Endodermal cell (in vitro differentiated cells): ENCODE data around the gene KHDC1. TPM values are rescaled to one million over a fixed set of nuclear protein-coding genes. Genes with fewer than 3 reads are reported as not detected.
"Not testable (repeated sequence)": the region's sequence is repeated elsewhere in the genome, so short reads cannot be mapped to it uniquely, and the experiment has no call there.

Experiments
- DNase-seq: peaks from one replicate; pipeline ENCODE4 v3.0.0-alpha.2; 2017
- H3K27ac ChIP-seq: 2 replicates; pipeline ENCODE4 v1.5.1; 2013; ENCODE audit warnings: mild to moderate bottlenecking, low read depth, low read length, moderate library complexity
- H3K27me3 ChIP-seq: 2 replicates; pipeline ENCODE4 v1.6.1; 2013; ENCODE audit warnings: mild to moderate bottlenecking, low read length, moderate library complexity; ENCODE audit not compliant: insufficient read depth, control insufficient read depth, poor library complexity, severe bottlenecking
- H3K36me3 ChIP-seq: 2 replicates; pipeline ENCODE4 v1.7.0; 2013; ENCODE audit warnings: mild to moderate bottlenecking, low read length, moderate library complexity; ENCODE audit not compliant: control insufficient read depth, insufficient read depth
- H3K4me1 ChIP-seq: one replicate; pipeline ENCODE4 v1.7.0; 2013; ENCODE audit warnings: low read length; ENCODE audit not compliant: control insufficient read depth, insufficient read depth
- H3K4me3 ChIP-seq: 2 replicates; pipeline ENCODE4 v1.5.1; 2013; ENCODE audit warnings: mild to moderate bottlenecking, low read length, moderate library complexity
- H3K9ac ChIP-seq: 2 replicates; pipeline ENCODE4 v1.6.1; 2013; ENCODE audit warnings: mild to moderate bottlenecking, low read length, moderate library complexity; ENCODE audit not compliant: poor library complexity, severe bottlenecking; ENCODE audit errors: extremely low read depth
- H3K9me3 ChIP-seq: 2 replicates; pipeline ENCODE4 v1.6.1; 2013; ENCODE audit warnings: mild to moderate bottlenecking, low read length, moderate library complexity; ENCODE audit not compliant: control insufficient read depth
- H3K27ac Mint-ChIP-seq: 2 replicates; pipeline ENCODE4 v1.8.0; 2020; ENCODE audit warnings: mixed read lengths
- H3K27me3 Mint-ChIP-seq: 2 replicates; pipeline ENCODE4 v1.8.0; 2021; ENCODE audit warnings: mild to moderate bottlenecking, mixed read lengths; ENCODE audit not compliant: insufficient read depth
- H3K36me3 Mint-ChIP-seq: 2 replicates; pipeline ENCODE4 v1.8.0; 2020; ENCODE audit warnings: low read depth, mixed read lengths
- H3K4me1 Mint-ChIP-seq: 2 replicates; pipeline ENCODE4 v1.8.0; 2020; ENCODE audit warnings: mixed read lengths
- H3K4me3 Mint-ChIP-seq: 2 replicates; pipeline ENCODE4 v1.8.0; 2020; ENCODE audit warnings: mild to moderate bottlenecking, moderate library complexity, mixed read lengths
- H3K9me3 Mint-ChIP-seq: 2 replicates; pipeline ENCODE4 v1.8.0; 2020; ENCODE audit warnings: mild to moderate bottlenecking, mixed read lengths
- CTCF ChIP-seq: fragments of 200-600 bp; sonication (generic); conservative IDR thresholded peaks from 2 replicates; pipeline ENCODE4 v1.5.0; 2021; ENCODE audit warnings: antibody characterized with exemption, mild to moderate bottlenecking
- WGBS, 2 experiments: methylation state at CpG; one replicate each; pipeline versions ENCODE4 v1.1.5 to v1.1.7; 2013; ENCODE audit warnings: missing lambda C conversion rate in 2 of 2, mixed read lengths in 1 of 2; ENCODE audit not compliant: insufficient coverage in 1 of 2, insufficient read length in 1 of 2; 5-methylcytosine and 5-hydroxymethylcytosine counted together
- total RNA-seq, 2 donors: library from RNA; stranded (reverse); fragmentation: NEBNext Ultra II Directional in 1 of 2; extraction: Animal tissue kit (Norgen Biotek cat#: 25700) in 1 of 2; gene quantifications; 2 replicates in 1 of 2; 3 replicates in 1 of 2; pipeline ENCODE4 v1.2.1, GENCODE V29; 2021

The KHDC1 gene
- total RNA-seq, 2 donors from 2014 or later: 5.4 to 7.1 TPM

GRCh38 chr6:73309535-73309784 lies 46.5 kb upstream of the KHDC1 start:
- peaks cover 34% of the 10 kb centered on the region for H3K36me3 Mint-ChIP-seq
- H3K27me3 ChIP-seq: no peaks in the 10 kb centered on the region
- peaks cover 28% of the 10 kb centered on the region for H3K27me3 Mint-ChIP-seq

GRCh38 chr6:73308712-73309534 lies 45.9 kb upstream of the KHDC1 start:
- Histone ChIP-seq H3K27ac (no peak overlapping the region), H3K27me3 (no peaks in the 10 kb centered on the region), H3K9ac (peak overlapping the region; percentile 71), H3K4me3 (peak overlapping the region; percentile 83), H3K4me1 (no peaks in the 10 kb centered on the region), H3K36me3 (no peaks in the 10 kb centered on the region), H3K9me3 (no peaks in the 10 kb centered on the region)
- Mint-ChIP-seq H3K36me3 (peaks cover 32% of the 10 kb centered on the region), H3K4me3 (peak overlapping the region; percentile 91), H3K27ac (peak overlapping the region; percentile 90), H3K9me3 (peaks cover 17% of the 10 kb centered on the region), H3K4me1 (peaks cover 11% of the 10 kb centered on the region), H3K27me3 (peaks cover 25% of the 10 kb centered on the region)
- DNase-seq: peak; percentile 81
- WGBS, 2 experiments: 74% methylated on average over 21 to 26 of the region's 26 CpGs
- peak; percentile 69 for TF ChIP-seq CTCF

More at GRCh38 chr6:73309535-73309784, 46.5 kb upstream of the KHDC1 start:
- 10 to 21% methylated on average over 13 of the region's 13 CpGs for WGBS, 2 experiments
- Histone ChIP-seq H3K9ac (peak overlapping the region; percentile 71), H3K27ac (no peak overlapping the region), H3K4me1 (no peaks in the 10 kb centered on the region), H3K4me3 (peak overlapping the region; percentile 83), H3K9me3 (no peaks in the 10 kb centered on the region), H3K36me3 (no peaks in the 10 kb centered on the region)
- TF ChIP-seq CTCF: no peak
- H3K9me3 Mint-ChIP-seq: peaks cover 19% of the 10 kb centered on the region
- H3K4me1 Mint-ChIP-seq: peaks cover 11% of the 10 kb centered on the region
- DNase-seq: no peak
- H3K27ac Mint-ChIP-seq: peak overlapping the region; percentile 90
- H3K4me3 Mint-ChIP-seq: peak overlapping the region; percentile 91

GRCh38 chr6:73303773-73304172 lies 40.8 kb upstream of the KHDC1 start:
- not testable (repeated sequence) for H3K27me3 ChIP-seq, H3K9me3 Mint-ChIP-seq, H3K4me1 ChIP-seq, H3K27ac Mint-ChIP-seq, H3K9ac ChIP-seq, H3K9me3 ChIP-seq, H3K4me1 Mint-ChIP-seq, H3K36me3 ChIP-seq, H3K4me3 Mint-ChIP-seq, H3K4me3 ChIP-seq, H3K27me3 Mint-ChIP-seq, H3K27ac ChIP-seq, DNase-seq
- peaks cover 33% of the 10 kb centered on the region for H3K36me3 Mint-ChIP-seq
- WGBS, 2 experiments: 93 to 100% methylated on average over 3 to 7 of the region's 7 CpGs
